ENCODE results near the gene OR13C3.

- TF ChIP-seq CTCF (IDR thresholded peaks at IDR 0.05; ENCODE audit: insufficient read depth, low read length) (no peak), GABPA (IDR thresholded peaks at IDR 0.05; ENCODE audit: low read depth) (no peak)
- TF ChIP-seq, protein P1, sequence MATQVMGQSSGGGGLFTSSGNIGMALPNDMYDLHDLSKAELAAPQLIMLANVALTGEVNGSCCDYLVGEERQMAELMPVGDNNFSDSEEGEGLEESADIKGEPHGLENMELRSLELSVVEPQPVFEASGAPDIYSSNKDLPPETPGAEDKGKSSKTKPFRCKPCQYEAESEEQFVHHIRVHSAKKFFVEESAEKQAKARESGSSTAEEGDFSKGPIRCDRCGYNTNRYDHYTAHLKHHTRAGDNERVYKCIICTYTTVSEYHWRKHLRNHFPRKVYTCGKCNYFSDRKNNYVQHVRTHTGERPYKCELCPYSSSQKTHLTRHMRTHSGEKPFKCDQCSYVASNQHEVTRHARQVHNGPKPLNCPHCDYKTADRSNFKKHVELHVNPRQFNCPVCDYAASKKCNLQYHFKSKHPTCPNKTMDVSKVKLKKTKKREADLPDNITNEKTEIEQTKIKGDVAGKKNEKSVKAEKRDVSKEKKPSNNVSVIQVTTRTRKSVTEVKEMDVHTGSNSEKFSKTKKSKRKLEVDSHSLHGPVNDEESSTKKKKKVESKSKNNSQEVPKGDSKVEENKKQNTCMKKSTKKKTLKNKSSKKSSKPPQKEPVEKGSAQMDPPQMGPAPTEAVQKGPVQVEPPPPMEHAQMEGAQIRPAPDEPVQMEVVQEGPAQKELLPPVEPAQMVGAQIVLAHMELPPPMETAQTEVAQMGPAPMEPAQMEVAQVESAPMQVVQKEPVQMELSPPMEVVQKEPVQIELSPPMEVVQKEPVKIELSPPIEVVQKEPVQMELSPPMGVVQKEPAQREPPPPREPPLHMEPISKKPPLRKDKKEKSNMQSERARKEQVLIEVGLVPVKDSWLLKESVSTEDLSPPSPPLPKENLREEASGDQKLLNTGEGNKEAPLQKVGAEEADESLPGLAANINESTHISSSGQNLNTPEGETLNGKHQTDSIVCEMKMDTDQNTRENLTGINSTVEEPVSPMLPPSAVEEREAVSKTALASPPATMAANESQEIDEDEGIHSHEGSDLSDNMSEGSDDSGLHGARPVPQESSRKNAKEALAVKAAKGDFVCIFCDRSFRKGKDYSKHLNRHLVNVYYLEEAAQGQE (IDR thresholded peaks at IDR 0.05; ENCODE audit: insufficient replicate concordance, low read depth): no peak
Observed at GRCh38 chr9:104564358-104564757, 27.7 kb upstream of the OR13C3 start.
